GM23248 (cell line): ENCODE measurements around the gene FAM136A.

Experiments used
- EZH2 ChIP-seq: fragments of 200-600 bp; sonication (generic); IDR thresholded peaks from 2 replicates; pipeline ENCODE4 v1.6.1; 2018; ENCODE audit warnings: antibody characterized with exemption, mild to moderate bottlenecking; ENCODE audit not compliant: insufficient read depth, poor library complexity, severe bottlenecking
- EZH2phosphoT487 ChIP-seq: fragments of 200-600 bp; sonication (generic); IDR thresholded peaks from 2 replicates; pipeline ENCODE4 v1.6.1; 2018; ENCODE audit warnings: antibody characterized with exemption, moderate library complexity, mild to moderate bottlenecking, low read depth; ENCODE audit not compliant: insufficient read depth

- TF ChIP-seq EZH2 (no peak), EZH2phosphoT487 (no peak)
Measured at GRCh38 chr2:70341477-70341765, 39.6 kb upstream of the FAM136A start.
